Neuronal stem cell (in vitro differentiated cells): Measurements from ENCODE around the gene HOXC11. TPM values are rescaled to one million over a fixed set of nuclear protein-coding genes. Genes with fewer than 3 reads are reported as not detected.

Experiments
- DNase-seq: peaks from one replicate; pipeline ENCODE4 v3.0.0-alpha.2; 2013; ENCODE audit warnings: low spot score
- H2AFZ ChIP-seq: one replicate; pipeline ENCODE4 v1.6.1; 2013; ENCODE audit warnings: mild to moderate bottlenecking, low read length, inconsistent platforms
- H2AK5ac ChIP-seq: 2 replicates; pipeline ENCODE4 v1.6.1; 2013; ENCODE audit warnings: low read depth, mild to moderate bottlenecking, inconsistent platforms, low read length, moderate library complexity, mixed read lengths
- H2BK120ac ChIP-seq: 2 replicates; pipeline ENCODE4 v1.6.1; 2013; ENCODE audit warnings: low read depth, mild to moderate bottlenecking, inconsistent platforms, low read length, moderate library complexity, mixed read lengths
- H2BK12ac ChIP-seq: one replicate; pipeline ENCODE4 v1.6.1; 2013; ENCODE audit warnings: low read length, inconsistent platforms
- H2BK15ac ChIP-seq: 2 replicates; pipeline ENCODE4 v1.6.1; 2013; ENCODE audit warnings: mild to moderate bottlenecking, low read length, inconsistent platforms, mixed read lengths
- H2BK5ac ChIP-seq: one replicate; pipeline ENCODE4 v1.6.1; 2013; ENCODE audit warnings: inconsistent platforms, mild to moderate bottlenecking, low read length, moderate library complexity
- H3K14ac ChIP-seq: one replicate; pipeline ENCODE4 v1.6.1; 2013; ENCODE audit warnings: low read length, inconsistent platforms
- H3K18ac ChIP-seq: 2 replicates; pipeline ENCODE4 v1.6.1; 2013; ENCODE audit warnings: low read length, inconsistent platforms
- H3K23ac ChIP-seq: 2 replicates; pipeline ENCODE4 v1.6.1; 2013; ENCODE audit warnings: low read depth, mild to moderate bottlenecking, mixed read lengths, low read length, inconsistent platforms; ENCODE audit not compliant: poor library complexity
- H3K27ac ChIP-seq: replicated peaks from 3 replicates; pipeline ENCODE4 v1.5.1; 2013; ENCODE audit warnings: low read length, inconsistent platforms
- H3K27me3 ChIP-seq, 3 experiments: 2 replicates each; pipeline ENCODE4 v1.6.1; 2013; ENCODE audit warnings: low read length in 3 of 3, mild to moderate bottlenecking in 2 of 3, inconsistent platforms in 1 of 3, low read depth in 1 of 3, mixed read lengths in 1 of 3, moderate library complexity in 1 of 3; ENCODE audit not compliant: control insufficient read depth in 3 of 3, insufficient read depth in 3 of 3
- H3K36me3 ChIP-seq, 2 donors: replicated peaks in 1 of 2; 2 replicates each; pipeline ENCODE4 v1.6.1; 2013; ENCODE audit warnings: low read length in 2 of 2; ENCODE audit not compliant: control insufficient read depth in 2 of 2, insufficient read depth in 2 of 2
- H3K4ac ChIP-seq: 2 replicates; pipeline ENCODE4 v1.6.1; 2013; ENCODE audit warnings: inconsistent platforms, mild to moderate bottlenecking, low read length, moderate library complexity
- H3K4me1 ChIP-seq, 2 donors: 1 replicate in 1 of 2; 2 replicates in 1 of 2; pipeline ENCODE4 v1.6.1; 2013; ENCODE audit warnings: low read length in 2 of 2, low read depth in 1 of 2; ENCODE audit not compliant: control insufficient read depth in 2 of 2, insufficient read depth in 1 of 2
- H3K4me2 ChIP-seq: one replicate; pipeline ENCODE4 v1.6.1; 2013; ENCODE audit warnings: mild to moderate bottlenecking, low read length, inconsistent platforms; ENCODE audit not compliant: insufficient read depth, poor library complexity, severe bottlenecking
- H3K4me3 ChIP-seq, 2 donors: 2 replicates each; pipeline ENCODE4 v1.5.1; 2013; ENCODE audit warnings: low read length in 2 of 2, mild to moderate bottlenecking in 2 of 2, inconsistent platforms in 1 of 2, moderate library complexity in 1 of 2
- H3K79me1 ChIP-seq: one replicate; pipeline ENCODE4 v1.6.1; 2013; ENCODE audit warnings: low read depth, mild to moderate bottlenecking, inconsistent platforms, low read length, moderate library complexity
- H3K9ac ChIP-seq: one replicate; pipeline ENCODE4 v1.6.1; 2013; ENCODE audit warnings: mild to moderate bottlenecking, low read depth, low read length, inconsistent platforms; ENCODE audit not compliant: poor library complexity
- H3K9me3 ChIP-seq, 2 donors: replicated peaks in 1 of 2; 2 replicates each; pipeline versions ENCODE3 to v1.6.1; 2013; ENCODE audit warnings: low read length in 2 of 2, mild to moderate bottlenecking in 2 of 2, inconsistent platforms in 1 of 2, low read depth in 1 of 2, mixed read lengths in 1 of 2, moderate library complexity in 1 of 2; ENCODE audit not compliant: control insufficient read depth in 2 of 2, insufficient read depth in 1 of 2
- H4K8ac ChIP-seq: one replicate; pipeline ENCODE4 v1.6.1; 2013; ENCODE audit warnings: low read depth, mild to moderate bottlenecking, inconsistent platforms, low read length, moderate library complexity
- H4K91ac ChIP-seq: one replicate; pipeline ENCODE4 v1.6.1; 2013; ENCODE audit warnings: low read length, low read depth, mild to moderate bottlenecking, inconsistent platforms; ENCODE audit not compliant: poor library complexity
- WGBS, 2 donors: extraction: QIAGEN DNeasy Blood & Tissue Kit; methylation state at CpG; one replicate each; pipeline ENCODE4 v1.1.7; 2013; ENCODE audit warnings: missing lambda C conversion rate in 2 of 2, mixed read lengths in 1 of 2; ENCODE audit not compliant: insufficient read length in 2 of 2, insufficient replicate concordance in 1 of 2; ENCODE audit errors: extremely low coverage in 2 of 2; 5-methylcytosine and 5-hydroxymethylcytosine counted together
- polyA plus RNA-seq, 2 experiments: library from polyadenylated mRNA; stranded (reverse); fragments of 200-250 nt; gene quantifications; one replicate each; pipeline ENCODE4 v1.2.3, GENCODE V29; 2013

Gene HOXC11
- not detected for polyA plus RNA-seq (2013, experiment 1 of 2)
- polyA plus RNA-seq (2013, experiment 2 of 2), result not detected

DNA sequence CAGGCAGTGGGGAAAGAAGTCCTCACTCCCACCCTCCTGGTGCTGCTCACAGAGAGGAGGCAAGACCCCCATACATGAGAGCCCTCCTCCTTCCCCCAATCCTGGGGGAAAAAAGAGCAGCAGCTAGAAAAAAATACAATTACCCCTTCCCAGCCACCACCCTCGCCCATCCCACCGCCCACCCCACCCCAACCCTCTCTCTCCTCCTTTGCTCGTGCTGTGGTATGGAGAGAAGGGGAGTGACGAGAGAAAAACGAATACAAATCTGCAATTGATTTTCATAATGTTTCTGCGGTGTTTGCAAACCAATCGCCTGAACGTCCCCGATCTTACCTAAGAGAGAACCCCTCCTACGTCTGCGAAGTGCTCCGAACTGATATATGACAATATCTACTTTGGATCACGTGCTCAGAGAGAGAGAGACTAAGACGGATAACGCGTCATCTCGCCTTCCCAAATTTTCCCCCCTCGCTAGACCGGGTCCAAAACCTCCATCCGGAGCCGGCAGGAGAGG lies at the start of gene HOXC11:
Gene HOXC11 (plus strand): TSS at position 405 of the 514 bp plus-strand sequence. CDS start 116 bp downstream, outside the sequence.
- Histone ChIP-seq H2BK120ac (no peak within 1 kb of the TSS), H3K27me3 (peaks cover 73 to 100% (median 100%) of the 10 kb centered on the region in 3 experiments), H4K8ac (no peak within 1 kb of the TSS), H2BK15ac (no peak within 1 kb of the TSS), H2AK5ac (no peak within 1 kb of the TSS), H2BK12ac (no peak within 1 kb of the TSS), H3K79me1 (no peaks in the 10 kb centered on the region), H3K4ac (no peak within 1 kb of the TSS), H3K4me1 (no peaks in the 10 kb centered on the region), H3K36me3 (no peaks in the 10 kb centered on the region), H3K4me2 (no peak within 1 kb of the TSS), H3K9me3 (peaks cover 0 to 18% of the 10 kb centered on the region in 2 donors), H3K23ac (no peak within 1 kb of the TSS), H3K4me3 (no peak within 1 kb of the TSS), H3K9ac (no peak within 1 kb of the TSS), H3K18ac (no peak within 1 kb of the TSS), H2BK5ac (no peak within 1 kb of the TSS), H3K14ac (no peak within 1 kb of the TSS), H3K27ac (no peak within 1 kb of the TSS), H2AFZ (peak within 1 kb of the TSS; percentile 29), H4K91ac (no peak within 1 kb of the TSS)
- no peak for DNase-seq
- WGBS, 2 donors, result no CpG with 5 or more reads among the region's 21 CpGs

GRCh38 chr12:53924521-53925405 lies 48.2 kb upstream of the HOXC11 start:
- H3K18ac ChIP-seq, result no peak overlapping the region
- H3K79me1 ChIP-seq, result no peaks in the 10 kb centered on the region
- no peak overlapping the region for H3K27ac ChIP-seq
- WGBS, 2 donors, result no CpG with 5 or more reads among the region's 2 CpGs
- H2BK120ac ChIP-seq, result no peak overlapping the region
- H3K36me3 ChIP-seq, result no peaks in the 10 kb centered on the region
- peaks cover 21 to 81% (median 72%) of the 10 kb centered on the region in 3 experiments for H3K27me3 ChIP-seq
- H3K4ac ChIP-seq, result no peak overlapping the region
- H2BK5ac ChIP-seq, result no peak overlapping the region
- peaks cover 0 to 4% of the 10 kb centered on the region in 2 donors for H3K9me3 ChIP-seq
- H2AK5ac ChIP-seq, result no peak overlapping the region
- no peak overlapping the region for H2BK15ac ChIP-seq
- no peak overlapping the region for H2BK12ac ChIP-seq
- H4K8ac ChIP-seq, result no peak overlapping the region
- H3K9ac ChIP-seq, result no peak overlapping the region
- no peak overlapping the region for H3K4me2 ChIP-seq
- H2AFZ ChIP-seq, result no peak overlapping the region
- no peaks in the 10 kb centered on the region for H3K4me1 ChIP-seq
- DNase-seq, result no peak
- H4K91ac ChIP-seq, result no peak overlapping the region
- no peak overlapping the region for H3K23ac ChIP-seq
- H3K14ac ChIP-seq, result no peak overlapping the region
- no peak overlapping the region for H3K4me3 ChIP-seq

- no peak overlapping the region for H3K23ac ChIP-seq
- no peaks in the 10 kb centered on the region for H3K4me1 ChIP-seq
- no CpG with 5 or more reads among the region's 45 CpGs for WGBS, 2 donors
- H3K27me3 ChIP-seq, result peaks cover 32 to 100% (median 90%) of the 10 kb centered on the region in 3 experiments
- H3K4ac ChIP-seq, result no peak overlapping the region
- H3K36me3 ChIP-seq, result no peaks in the 10 kb centered on the region
- DNase-seq, result no peak
- no peak overlapping the region for H2BK12ac ChIP-seq
- no peak overlapping the region for H3K18ac ChIP-seq
- no peak overlapping the region for H2BK120ac ChIP-seq
- no peak overlapping the region for H2AK5ac ChIP-seq
- no peaks in the 10 kb centered on the region for H3K79me1 ChIP-seq
- H3K9ac ChIP-seq, result no peak overlapping the region
- H4K8ac ChIP-seq, result no peak overlapping the region
- peak overlapping the region; percentile 64 for H2AFZ ChIP-seq
- no peak overlapping the region for H4K91ac ChIP-seq
- H3K9me3 ChIP-seq, result peaks cover 0 to 7% of the 10 kb centered on the region in 2 donors
- no peak overlapping the region for H2BK5ac ChIP-seq
- H3K4me2 ChIP-seq, result no peak overlapping the region
- no peak overlapping the region for H3K27ac ChIP-seq
- H2BK15ac ChIP-seq, result no peak overlapping the region
- H3K4me3 ChIP-seq, result no peak overlapping the region
- H3K14ac ChIP-seq, result no peak overlapping the region
Observed at GRCh38 chr12:53927220-53928029, 45.5 kb upstream of the HOXC11 start.
